RWPE1 (cell line): Measurements from ENCODE around the gene CCDC69.

Experiments used
- CTCF ChIA-PET: fragments of 350-600 bp; sonication (Branson Sonifier 250); formaldehyde crosslinking; extraction: SDS; loops from one replicate; lab custom pipeline; 2021; lab: Yijun Ruan, JAX
- POLR2A ChIA-PET: fragments of 400-600 bp; formaldehyde crosslinking; extraction: SDS; loops from one replicate; lab custom pipeline; 2020; ENCODE audit warnings: antibody characterized with exemption; ENCODE audit not compliant: low non-redundant PET; lab: Yijun Ruan, JAX
- DNase-seq: peaks from one replicate; pipeline ENCODE4 v3.0.0; 2012; ENCODE audit warnings: low spot score
- H3K27ac ChIP-seq: fragments of 450-650 bp; 2 replicates; pipeline ENCODE4 v1.5.1; 2017
- CTCF ChIP-seq: fragments of 450-650 bp; conservative IDR thresholded peaks from 2 replicates; pipeline ENCODE4 v1.5.1; 2017; ENCODE audit warnings: low read depth, mild to moderate bottlenecking

CCDC69 gene

GRCh38 chr5:151142933-151143332, 81.0 kb downstream of the CCDC69 start:
- ChIA-PET POLR2A (no interaction called here), CTCF (interaction anchor here (0.6 to 1.6 kb wide), 4 partner anchors 12 to 85 kb away, joined by 3 to 10 read pairs (median 4); no protein-coding TSS in a partner anchor)
- DNase-seq: no peak
- no peak for TF ChIP-seq CTCF
- no peak overlapping the region for H3K27ac ChIP-seq

- no peak overlapping the region for H3K27ac ChIP-seq
- ChIA-PET CTCF (interaction anchor here (0.6 to 1.6 kb wide), 3 partner anchors 11 to 15 kb away, joined by 3 to 10 read pairs (median 5); no protein-coding TSS in a partner anchor), POLR2A (no interaction called here)
- no peak for DNase-seq
- TF ChIP-seq CTCF: no peak
These were observed 82.4 kb downstream of the CCDC69 start for GRCh38 chr5:151141535-151141934.

GRCh38 chr5:151140686-151141459, 83.0 kb downstream of the CCDC69 start:
- no peak for TF ChIP-seq CTCF
- POLR2A ChIA-PET: no interaction called here
- no peak for DNase-seq
- CTCF ChIA-PET: interaction anchor here (0.7 kb wide), 1 partner anchor 10 kb away, joined by 5 read pairs; no protein-coding TSS in a partner anchor
- no peak overlapping the region for H3K27ac ChIP-seq

- POLR2A ChIA-PET: no interaction called here
- no peak overlapping the region for H3K27ac ChIP-seq
- CTCF ChIA-PET: no interaction called here
- DNase-seq: no peak
- no peak for TF ChIP-seq CTCF
These were observed 84.2 kb downstream of the CCDC69 start for GRCh38 chr5:151139646-151140045.

- ChIA-PET POLR2A (no interaction called here), CTCF (interaction anchor here (0.6 kb wide), 1 partner anchor 49 kb away, joined by 3 read pairs; no protein-coding TSS in a partner anchor)
- DNase-seq: no peak
- H3K27ac ChIP-seq: no peak overlapping the region
- no peak for TF ChIP-seq CTCF
These were observed 84.9 kb downstream of the CCDC69 start for GRCh38 chr5:151139015-151139414.

- no peak for TF ChIP-seq CTCF
- ChIA-PET CTCF (interaction anchor here (3.4 kb wide), 1 partner anchor 12 kb away, joined by 25 read pairs; no protein-coding TSS in a partner anchor), POLR2A (no interaction called here)
- H3K27ac ChIP-seq: no peak overlapping the region
- no peak for DNase-seq
These were observed 85.8 kb downstream of the CCDC69 start for GRCh38 chr5:151138114-151138513.
